Heart right ventricle (tissue), 16 donors: ENCODE measurements around the gene MRPL21. TPM values are rescaled to one million over a fixed set of nuclear protein-coding genes. Genes with fewer than 3 reads are reported as not detected.

Experiments used
- ATAC-seq, 8 donors: fragments of 200-7000 bp; cut with Tn5 transposase; one replicate each; pipeline ENCODE4 v1.9.1; 2020; ENCODE audit warnings: mild to moderate bottlenecking in 8 of 8, moderate library complexity in 8 of 8, moderate number of reproducible peaks in 1 of 8
- DNase-seq, 2 donors: peaks; one replicate each; pipeline ENCODE4 v3.0.0-alpha.2; 2020
- H3K27ac ChIP-seq, 10 donors: fragments of 200-600 bp; sonication (generic) in 2 of 10; one replicate each; pipeline versions ENCODE4 v1.5.0 to v1.8.0; 2020 to 2022; ENCODE audit warnings: mild to moderate bottlenecking in 3 of 10
- H3K27me3 ChIP-seq, 7 donors: fragments of 200-600 bp; one replicate each; pipeline ENCODE4 v1.8.0; 2021 to 2022; ENCODE audit warnings: mild to moderate bottlenecking in 2 of 7
- H3K36me3 ChIP-seq, 9 donors: fragments of 200-600 bp; sonication (generic) in 1 of 9; one replicate each; pipeline versions ENCODE4 v1.5.0 to v1.8.0; 2020 to 2022; ENCODE audit warnings: mild to moderate bottlenecking in 2 of 9
- H3K4me1 ChIP-seq, 9 donors: fragments of 200-600 bp; sonication (generic) in 1 of 9; one replicate each; pipeline versions ENCODE4 v1.5.0 to v1.8.0; 2020 to 2022; ENCODE audit warnings: mild to moderate bottlenecking in 4 of 9
- H3K4me3 ChIP-seq, 10 donors: fragments of 200-600 bp; sonication (generic) in 2 of 10; one replicate each; pipeline versions ENCODE4 v1.5.0 to v1.8.0; 2020 to 2022; ENCODE audit warnings: mild to moderate bottlenecking in 7 of 10, moderate library complexity in 2 of 10
- H3K9me3 ChIP-seq, 11 donors: fragments of 200-600 bp in 10 of 11; sonication (generic) in 2 of 11; one replicate each; pipeline versions ENCODE4 v1.5.0 to v1.8.0; 2013 to 2022; ENCODE audit warnings: mild to moderate bottlenecking in 2 of 11, control low read depth in 1 of 11, moderate library complexity in 1 of 11
- CTCF ChIP-seq, 9 donors: fragments of 200-600 bp; sonication (generic) in 2 of 9; IDR thresholded peaks; one replicate each; pipeline versions ENCODE4 v1.5.0 to v1.8.0; 2021 to 2022; ENCODE audit warnings: antibody characterized with exemption in 9 of 9, mild to moderate bottlenecking in 5 of 9, moderate library complexity in 1 of 9
- WGBS, 2 donors: extraction: QIAGEN DNeasy Blood & Tissue Kit; methylation state at CpG; one replicate each; pipeline ENCODE4 v1.1.7; 2013; ENCODE audit warnings: inconsistent platforms in 1 of 2; 5-methylcytosine and 5-hydroxymethylcytosine counted together
- intact Hi-C, 10 donors: fragments of 100-400 bp; cut with DNase I; formaldehyde crosslinking; loops; one replicate each; pipeline versions ENCODE4 v1.11.1 to v1.14.2; 2022
- polyA plus RNA-seq, 2 donors: library from polyadenylated mRNA; stranded (reverse); fragments of 200-250 nt; gene quantifications; one replicate each; pipeline ENCODE4 v1.2.3, GENCODE V29; 2013
- total RNA-seq, 10 donors: library from RNA; stranded (reverse); fragmentation: NEBNext Ultra II Directional in 3 of 10; extraction: Animal tissue kit (Norgen Biotek cat#: 25700) in 3 of 10; gene quantifications; one replicate each; pipeline versions ENCODE4 v1.2.1 to v1.2.4, GENCODE V29; 2021 to 2023
- donor health status: Arrhythmogenic right ventricular cardiomyopathy.
- donor health status: ischemic (EF 13 %, LVEDD 7.1; RV severe dilation, severe dysfunction).
- donor health status: healthy with polysubstance abuse.
- donor health status: DM: no; HTN: yes; CAD: no.
- donor health status: DM: no; HTN: no; CAD: no.
- donor health status: ischemic (EF 25% LVEDD 6.9; RV normal size, moderate dysfunction).
- donor health status: ischemic (EF 25% LVEDD 5.7; RV mildly dilated, moderate dysfunction).
- donor health status: healthy.
- donor health status: DM: yes; HTN: yes; CAD: no.
- donor health status: Ischemic cardiomyopathy.
- donor health status: ischemic (EF 35%, LVEDD 5.7; RV mildly dilated, moderate dysfunction).
- donor health status: nonischemic (EF 11% LVEDD 7.7; RV severe dilation, severe dysfunction).
- donor health status: DM: yes; HTN: yes; CAD: no.
- donor health status: PGD.
- donor health status: ischemic (EF 29% LVEDD 5.4; RV normal size, mild dysfunction).
- donor health status: nonischemic (EF 23%, LVEDD 6.1; RV moderate dilation, normal function).

Gene MRPL21
- total and polyA plus RNA-seq, 12 donors: 63.2 to 186 (median 106) TPM

- no peak overlapping the region for H3K27ac ChIP-seq
- 95 to 96% methylated on average over 13 of the region's 13 CpGs for WGBS, 2 donors
- no peaks in the 10 kb centered on the region for H3K27me3 ChIP-seq
- H3K9me3 ChIP-seq: no peaks in the 10 kb centered on the region
- H3K4me1 ChIP-seq: peaks cover 0 to 10% (median 0%) of the 10 kb centered on the region in 9 donors
- intact Hi-C loops: loop anchor here in 2 of 10 donors (10.0 kb wide), 1 partner anchor 150 kb away; no protein-coding TSS in a partner anchor
- peaks cover 0 to 97% (median 55%) of the 10 kb centered on the region in 9 donors for H3K36me3 ChIP-seq
- ATAC-seq (no peak), DNase-seq (no peak)
- no peak for TF ChIP-seq CTCF (IDR thresholded peaks at IDR 0.05)
- H3K4me3 ChIP-seq: no peak overlapping the region
Measured at GRCh38 chr11:68934666-68935065, 31.0 kb upstream of the MRPL21 start.

GRCh38 chr11:68934321-68934645, 30.7 kb upstream of the MRPL21 start:
- peaks cover 0 to 14% (median 4%) of the 10 kb centered on the region in 9 donors for H3K4me1 ChIP-seq
- peaks cover 0 to 97% (median 55%) of the 10 kb centered on the region in 9 donors for H3K36me3 ChIP-seq

GRCh38 chr11:68933605-68934320, 30.1 kb upstream of the MRPL21 start:
- Histone ChIP-seq H3K36me3 (peaks cover 0 to 97% (median 55%) of the 10 kb centered on the region in 9 donors), H3K9me3 (no peaks in the 10 kb centered on the region), H3K4me1 (peaks cover 3 to 19% (median 9%) of the 10 kb centered on the region in 9 donors), H3K4me3 (no peak overlapping the region), H3K27me3 (no peaks in the 10 kb centered on the region), H3K27ac (no peak overlapping the region)
- DNase-seq: no peak
- no peak for TF ChIP-seq CTCF (IDR thresholded peaks at IDR 0.05)
- no peak for ATAC-seq
- WGBS, 2 donors: 88 to 91% methylated on average over 17 of the region's 17 CpGs
- intact Hi-C loops: loop anchor here in 2 of 10 donors (10.0 kb wide), 1 partner anchor 151 kb away; no protein-coding TSS in a partner anchor

More at GRCh38 chr11:68934321-68934645, 30.7 kb upstream of the MRPL21 start:
- Histone ChIP-seq H3K9me3 (no peaks in the 10 kb centered on the region), H3K27ac (no peak overlapping the region), H3K27me3 (no peaks in the 10 kb centered on the region), H3K4me3 (no peak overlapping the region)
- intact Hi-C loops: loop anchor here in 2 of 10 donors (10.0 kb wide), 1 partner anchor 151 kb away; no protein-coding TSS in a partner anchor
- WGBS, 2 donors: 92 to 93% methylated on average over 12 of the region's 12 CpGs
- TF ChIP-seq CTCF (IDR thresholded peaks at IDR 0.05): no peak
- DNase-seq (no peak), ATAC-seq (no peak)

GRCh38 chr11:68932933-68933577, 29.4 kb upstream of the MRPL21 start:
- intact Hi-C loops: loop anchor here in 2 of 10 donors (10.0 kb wide), 1 partner anchor 152 kb away; no protein-coding TSS in a partner anchor
- Histone ChIP-seq H3K36me3 (peaks cover 0 to 97% (median 51%) of the 10 kb centered on the region in 9 donors), H3K4me1 (peaks cover 8 to 26% (median 16%) of the 10 kb centered on the region in 9 donors), H3K4me3 (no peak overlapping the region), H3K9me3 (no peaks in the 10 kb centered on the region), H3K27ac (no peak overlapping the region), H3K27me3 (no peaks in the 10 kb centered on the region)
- no peak for DNase-seq
- TF ChIP-seq CTCF (IDR thresholded peaks at IDR 0.05): no peak
- 96% methylated on average over 24 of the region's 24 CpGs for WGBS, 2 donors
- ATAC-seq: no peak
